Lung (tissue), 12 donors: ENCODE results near the gene PMAIP1. TPM values are rescaled to one million over a fixed set of nuclear protein-coding genes. Genes with fewer than 3 reads are reported as not detected.

Experiments
- ATAC-seq: fragments of 200-7000 bp; cut with Tn5 transposase; one replicate; pipeline ENCODE4 v1.9.1; 2020; ENCODE audit warnings: moderate number of reproducible peaks; ENCODE audit not compliant: insufficient read depth, low FRiP score
- DNase-seq, 3 donors: peaks; one replicate each; pipeline ENCODE4 v3.0.0-alpha.2; 2013 to 2017
- H3K27ac ChIP-seq, 2 donors: one replicate each; pipeline ENCODE4 v1.5.1; 2013; ENCODE audit warnings: mild to moderate bottlenecking in 2 of 2, moderate library complexity in 2 of 2, control low read depth in 1 of 2, inconsistent platforms in 1 of 2, low read depth in 1 of 2, low read length in 1 of 2
- H3K27me3 ChIP-seq, 3 donors: one replicate each; pipeline ENCODE4 v1.5.1; 2013; ENCODE audit warnings: low read length in 2 of 3; ENCODE audit not compliant: control insufficient read depth in 3 of 3, insufficient read depth in 3 of 3
- H3K36me3 ChIP-seq, 4 donors: one replicate each; pipeline ENCODE4 v1.5.1; 2013; ENCODE audit warnings: low read length in 4 of 4, mild to moderate bottlenecking in 1 of 4, moderate library complexity in 1 of 4; ENCODE audit not compliant: control insufficient read depth in 4 of 4, insufficient read depth in 4 of 4
- H3K4me1 ChIP-seq, 5 donors: one replicate each; pipeline ENCODE4 v1.5.1; 2013; ENCODE audit warnings: low read length in 5 of 5, mild to moderate bottlenecking in 2 of 5, moderate library complexity in 1 of 5; ENCODE audit not compliant: control insufficient read depth in 5 of 5, insufficient read depth in 5 of 5
- H3K4me3 ChIP-seq: one replicate; pipeline ENCODE4 v1.5.1; 2013; ENCODE audit warnings: mild to moderate bottlenecking, control low read depth, moderate library complexity
- H3K9ac ChIP-seq, 2 donors: one replicate each; pipeline ENCODE4 v1.5.1; 2013; ENCODE audit warnings: low read length in 2 of 2, control low read depth in 1 of 2; ENCODE audit not compliant: insufficient read depth in 1 of 2
- H3K9me3 ChIP-seq, 4 donors: one replicate each; pipeline ENCODE4 v1.5.1; 2013; ENCODE audit warnings: low read length in 3 of 4, mild to moderate bottlenecking in 1 of 4, moderate library complexity in 1 of 4; ENCODE audit not compliant: control insufficient read depth in 4 of 4, insufficient read depth in 3 of 4
- WGBS, 2 donors: extraction: QIAGEN DNeasy Blood & Tissue Kit; methylation state at CpG; one replicate each; pipeline ENCODE4 v1.1.7; 2013; 5-methylcytosine and 5-hydroxymethylcytosine counted together
- polyA plus RNA-seq, 2 donors: library from polyadenylated mRNA; stranded (reverse); fragments of 200-250 nt; gene quantifications; one replicate each; pipeline ENCODE4 v1.2.1, GENCODE V29; 2013
- total RNA-seq, 2 donors: library from RNA; depleted of rRNA in 1 of 2; stranded (reverse); fragments of >200 nt in 1 of 2; gene quantifications; one replicate each; pipeline ENCODE4 v1.2.1, GENCODE V29; 2014 to 2021
- TF ChIP-seq, protein P1 (sequence below): IDR thresholded peaks from 2 replicates; pipeline ENCODE4 v1.5.1; 2012; ENCODE audit warnings: mild to moderate bottlenecking; ENCODE audit errors: control extremely low read depth, extremely low read depth
- donor health status: control.
- donor health status: control.
- donor health status: Bipolar disorder and iron deficiency.
- donor health status: healthy.
- donor health status: DM: yes; HTN: yes; CAD: no.

The PMAIP1 gene
- total and polyA plus RNA-seq, 4 donors, result 2.4 to 9.4 (median 4.7) TPM

DNA sequence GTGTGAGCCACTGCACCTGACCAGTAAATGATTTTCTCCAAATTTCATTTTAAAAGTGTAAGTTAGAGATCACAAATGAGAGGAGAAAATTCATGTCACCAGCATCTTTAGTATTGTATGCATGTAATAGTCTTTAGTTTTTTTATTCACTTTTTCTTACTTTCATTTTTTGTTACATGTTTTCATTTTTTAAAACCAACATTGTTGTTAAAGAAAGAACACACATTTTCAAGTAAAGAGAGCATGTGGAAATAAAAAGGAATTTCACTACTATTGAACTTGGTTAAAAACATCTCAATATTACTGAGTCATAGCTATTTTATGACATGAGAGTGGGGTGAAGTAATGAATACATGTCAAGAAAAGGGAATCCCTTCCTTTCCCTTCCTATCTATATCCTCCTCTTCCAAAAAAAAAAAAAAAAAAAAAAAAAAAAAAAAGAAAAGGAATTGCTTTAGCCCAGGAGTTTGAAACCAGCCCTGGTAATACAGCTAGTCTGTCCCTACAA is 29.1 kb upstream of the PMAIP1 start:
- Histone ChIP-seq H3K27ac (no peak overlapping the region), H3K36me3 (no peaks in the 10 kb centered on the region), H3K4me3 (no peak overlapping the region), H3K27me3 (peaks cover 0 to 3% (median 0%) of the 10 kb centered on the region in 3 donors), H3K9ac (no peak overlapping the region), H3K9me3 (no peaks in the 10 kb centered on the region), H3K4me1 (peaks cover 0 to 3% (median 0%) of the 10 kb centered on the region in 5 donors)
- ATAC-seq (no peak), DNase-seq (no peak)
- TF ChIP-seq, protein P1, sequence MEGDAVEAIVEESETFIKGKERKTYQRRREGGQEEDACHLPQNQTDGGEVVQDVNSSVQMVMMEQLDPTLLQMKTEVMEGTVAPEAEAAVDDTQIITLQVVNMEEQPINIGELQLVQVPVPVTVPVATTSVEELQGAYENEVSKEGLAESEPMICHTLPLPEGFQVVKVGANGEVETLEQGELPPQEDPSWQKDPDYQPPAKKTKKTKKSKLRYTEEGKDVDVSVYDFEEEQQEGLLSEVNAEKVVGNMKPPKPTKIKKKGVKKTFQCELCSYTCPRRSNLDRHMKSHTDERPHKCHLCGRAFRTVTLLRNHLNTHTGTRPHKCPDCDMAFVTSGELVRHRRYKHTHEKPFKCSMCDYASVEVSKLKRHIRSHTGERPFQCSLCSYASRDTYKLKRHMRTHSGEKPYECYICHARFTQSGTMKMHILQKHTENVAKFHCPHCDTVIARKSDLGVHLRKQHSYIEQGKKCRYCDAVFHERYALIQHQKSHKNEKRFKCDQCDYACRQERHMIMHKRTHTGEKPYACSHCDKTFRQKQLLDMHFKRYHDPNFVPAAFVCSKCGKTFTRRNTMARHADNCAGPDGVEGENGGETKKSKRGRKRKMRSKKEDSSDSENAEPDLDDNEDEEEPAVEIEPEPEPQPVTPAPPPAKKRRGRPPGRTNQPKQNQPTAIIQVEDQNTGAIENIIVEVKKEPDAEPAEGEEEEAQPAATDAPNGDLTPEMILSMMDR, result no peak

DNA sequence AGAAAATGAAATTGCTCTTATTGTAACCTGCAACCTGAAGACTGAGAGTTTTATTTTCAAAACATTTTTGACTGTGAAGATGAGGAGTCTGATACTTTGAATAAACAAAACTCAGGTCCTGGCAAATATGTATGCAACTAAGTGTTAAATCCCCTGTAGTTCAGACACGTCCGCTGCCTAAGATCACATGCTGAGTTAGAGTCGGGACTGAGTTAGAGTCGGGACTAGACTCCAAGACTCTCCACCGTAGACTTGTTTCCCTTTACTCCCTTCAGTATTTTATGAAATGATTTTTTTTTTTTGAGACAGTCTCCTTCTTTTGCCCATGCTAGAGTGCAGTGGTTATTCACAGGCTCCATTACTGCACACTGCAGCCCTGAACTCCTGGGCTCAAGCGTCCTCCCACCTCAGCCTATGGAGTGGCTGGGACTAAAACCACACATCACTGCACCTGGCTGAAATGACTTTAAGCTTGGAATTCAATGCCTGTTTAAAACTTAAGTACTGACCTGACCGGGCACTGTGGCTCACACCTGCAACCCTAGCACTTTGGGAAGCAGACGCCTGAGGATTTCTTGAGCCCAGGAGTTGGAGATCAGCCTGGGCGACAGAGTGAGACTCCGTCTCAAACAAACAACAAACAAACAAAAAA is 28.0 kb upstream of the PMAIP1 start:
- no peaks in the 10 kb centered on the region for H3K27me3 ChIP-seq
- ATAC-seq, result no peak
- DNase-seq, result no peak
- no peak overlapping the region for H3K27ac ChIP-seq
- H3K4me3 ChIP-seq, result no peak overlapping the region
- H3K4me1 ChIP-seq, result peaks cover 0 to 3% (median 0%) of the 10 kb centered on the region in 5 donors
- TF ChIP-seq, protein P1, result no peak
- no peak overlapping the region for H3K9ac ChIP-seq
- H3K9me3 ChIP-seq, result no peaks in the 10 kb centered on the region
- H3K36me3 ChIP-seq, result no peaks in the 10 kb centered on the region
- 71 to 86% methylated on average over 10 of the region's 10 CpGs for WGBS, 2 donors

DNA sequence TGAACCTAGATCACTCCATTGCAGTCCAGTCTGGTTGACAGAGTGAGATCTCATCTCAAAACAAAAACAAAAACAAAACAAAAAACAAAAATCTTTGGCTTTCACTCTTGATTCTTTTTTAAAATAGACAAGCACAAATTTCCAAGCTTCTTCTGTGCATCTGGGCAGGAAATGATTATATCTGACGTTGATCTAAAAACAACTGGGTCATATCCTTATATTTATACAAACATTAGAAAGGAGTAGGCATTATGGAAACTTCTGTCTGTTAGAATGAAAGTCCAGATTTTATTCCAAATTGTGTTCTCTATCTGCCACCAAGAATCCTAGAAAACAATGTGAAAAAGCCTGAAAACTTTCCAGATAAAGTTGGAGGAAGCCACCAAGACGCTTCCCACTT is 26.2 kb upstream of the PMAIP1 start:
- 52 to 54% methylated on average over 2 of the region's 2 CpGs for WGBS, 2 donors
- TF ChIP-seq, protein P1, result no peak
- DNase-seq (no peak), ATAC-seq (no peak)
- H3K27ac ChIP-seq, result no peak overlapping the region
- H3K9ac ChIP-seq, result no peak overlapping the region
- no peaks in the 10 kb centered on the region for H3K9me3 ChIP-seq
- no peaks in the 10 kb centered on the region for H3K27me3 ChIP-seq
- H3K4me3 ChIP-seq, result no peak overlapping the region
- H3K36me3 ChIP-seq, result no peaks in the 10 kb centered on the region
- peaks cover 0 to 3% (median 0%) of the 10 kb centered on the region in 5 donors for H3K4me1 ChIP-seq

DNA sequence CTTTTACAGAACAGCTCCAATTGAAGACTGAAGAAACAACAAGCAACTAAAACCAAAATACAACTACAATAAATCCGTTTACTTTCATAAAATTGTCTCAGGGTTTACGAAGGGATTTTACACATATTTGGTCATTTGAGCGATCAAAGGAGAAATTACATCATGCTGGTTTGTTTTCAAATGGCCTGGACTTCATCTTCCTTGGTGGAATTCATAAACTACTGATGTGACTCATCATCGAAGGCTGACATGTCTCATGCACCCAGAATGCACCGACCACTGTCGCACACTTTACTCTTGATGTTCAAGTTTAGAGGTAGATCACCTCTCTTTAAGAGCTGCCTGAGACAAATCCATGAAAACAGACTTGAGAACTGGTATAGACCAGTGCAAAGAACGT is 25.6 kb upstream of the PMAIP1 start:
- no peak overlapping the region for H3K4me3 ChIP-seq
- H3K9ac ChIP-seq, result no peak overlapping the region
- H3K27me3 ChIP-seq, result no peaks in the 10 kb centered on the region
- peaks cover 0 to 3% (median 0%) of the 10 kb centered on the region in 5 donors for H3K4me1 ChIP-seq
- H3K9me3 ChIP-seq, result no peaks in the 10 kb centered on the region
- WGBS, 2 donors, result 87 to 94% methylated on average over 7 of the region's 7 CpGs
- no peaks in the 10 kb centered on the region for H3K36me3 ChIP-seq
- H3K27ac ChIP-seq, result no peak overlapping the region
- DNase-seq (no peak), ATAC-seq (no peak)
- TF ChIP-seq, protein P1, result no peak
